HG03139 (cell line): ENCODE results near the gene RECQL5.
A peak's percentile ranks its signal among the peaks of the same experiment; 100 is the strongest.

Experiments
- ATAC-seq: cut with Tn5 transposase; IDR thresholded peaks from one replicate; pipeline ENCODE4 v1.9.1; 2021; ENCODE audit not compliant: unreplicated experiment

Gene RECQL5

GRCh38 chr17:75688209-75688825 is 21.4 kb upstream of the RECQL5 start:
- no peak for ATAC-seq

- ATAC-seq, result no peak
Measured at GRCh38 chr17:75685499-75685898, 18.5 kb upstream of the RECQL5 start.

GRCh38 chr17:75684924-75685323 is 18.0 kb upstream of the RECQL5 start:
- ATAC-seq, result no peak

GRCh38 chr17:75684249-75684648 is 17.3 kb upstream of the RECQL5 start:
- no peak for ATAC-seq

GRCh38 chr17:75683583-75683982 is 16.6 kb upstream of the RECQL5 start:
- ATAC-seq, result no peak

GRCh38 chr17:75681289-75681688 is 14.3 kb upstream of the RECQL5 start:
- ATAC-seq, result no peak

GRCh38 chr17:75680431-75680830 is 13.5 kb upstream of the RECQL5 start:
- no peak for ATAC-seq

- ATAC-seq, result no peak
Measured at GRCh38 chr17:75679706-75680211, 12.8 kb upstream of the RECQL5 start.

GRCh38 chr17:75676461-75676860 is 9.5 kb upstream of the RECQL5 start:
- ATAC-seq, result no peak

GRCh38 chr17:75673487-75673886 is 6.5 kb upstream of the RECQL5 start:
- ATAC-seq, result no peak

GRCh38 chr17:75672011-75672410 is 5.1 kb upstream of the RECQL5 start:
- no peak for ATAC-seq

- ATAC-seq, result no peak
Measured at GRCh38 chr17:75670868-75671267, 3.9 kb upstream of the RECQL5 start.

GRCh38 chr17:75668489-75668888 is 1.5 kb upstream of the RECQL5 start:
- ATAC-seq, result no peak

- ATAC-seq, result no peak
Measured at GRCh38 chr17:75667825-75668224, 871 bp upstream of the RECQL5 start.

GRCh38 chr17:75665981-75666380 is 973 bp downstream of the RECQL5 start:
- no peak for ATAC-seq

- ATAC-seq, result peak; percentile 55
Measured at GRCh38 chr17:75664099-75664549, 2.8 kb downstream of the RECQL5 start.

GRCh38 chr17:75662511-75662910 is 4.4 kb downstream of the RECQL5 start:
- ATAC-seq, result no peak

- no peak for ATAC-seq
Measured at GRCh38 chr17:75661531-75661930, 5.4 kb downstream of the RECQL5 start.

GRCh38 chr17:75658237-75658636 is 8.7 kb downstream of the RECQL5 start:
- no peak for ATAC-seq

- ATAC-seq, result no peak
Measured at GRCh38 chr17:75654176-75654575, 12.8 kb downstream of the RECQL5 start.

- ATAC-seq, result no peak
Measured at GRCh38 chr17:75652934-75653549, 13.9 kb downstream of the RECQL5 start.

- no peak for ATAC-seq
Measured at GRCh38 chr17:75652341-75652740, 14.6 kb downstream of the RECQL5 start.

- no peak for ATAC-seq
Measured at GRCh38 chr17:75650874-75651273, 16.1 kb downstream of the RECQL5 start.
